ENCODE measurements around the gene IL9.

DNA sequence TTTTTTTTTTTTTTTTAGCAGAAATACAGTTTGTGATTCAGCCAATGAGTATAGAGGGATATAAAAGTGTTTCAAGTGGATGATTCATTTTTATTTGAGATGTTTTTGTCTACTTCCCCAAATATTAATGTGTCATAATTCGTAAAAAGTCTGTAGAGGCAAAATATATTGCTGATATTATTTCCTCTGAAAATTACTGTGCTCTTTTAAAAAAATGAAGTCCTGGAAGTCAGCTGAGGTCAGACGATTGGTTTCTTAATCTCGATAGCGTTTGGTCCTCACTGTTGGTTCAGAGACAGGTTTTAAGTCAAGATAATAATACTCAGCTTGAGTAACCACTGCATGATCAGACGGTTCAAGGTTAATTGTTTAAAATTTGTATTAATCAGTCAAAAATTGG lies 19.5 kb downstream of the IL9 start:
- TF ChIP-seq SP1 (IDR thresholded peaks at IDR 0.05) (no peak), HDGF (IDR thresholded peaks at IDR 0.05; ENCODE audit: borderline replicate concordance) (no peak), ARNT (IDR thresholded peaks at IDR 0.05) (no peak), FOXA1 (IDR thresholded peaks at IDR 0.05) (no peak), NFRKB (IDR thresholded peaks at IDR 0.05) (no peak), FOXK2 (IDR thresholded peaks at IDR 0.05) (no peak), BHLHE40 (IDR thresholded peaks at IDR 0.05; ENCODE audit: borderline replicate concordance) (no peak)
- TF ChIP-seq, protein P1, sequence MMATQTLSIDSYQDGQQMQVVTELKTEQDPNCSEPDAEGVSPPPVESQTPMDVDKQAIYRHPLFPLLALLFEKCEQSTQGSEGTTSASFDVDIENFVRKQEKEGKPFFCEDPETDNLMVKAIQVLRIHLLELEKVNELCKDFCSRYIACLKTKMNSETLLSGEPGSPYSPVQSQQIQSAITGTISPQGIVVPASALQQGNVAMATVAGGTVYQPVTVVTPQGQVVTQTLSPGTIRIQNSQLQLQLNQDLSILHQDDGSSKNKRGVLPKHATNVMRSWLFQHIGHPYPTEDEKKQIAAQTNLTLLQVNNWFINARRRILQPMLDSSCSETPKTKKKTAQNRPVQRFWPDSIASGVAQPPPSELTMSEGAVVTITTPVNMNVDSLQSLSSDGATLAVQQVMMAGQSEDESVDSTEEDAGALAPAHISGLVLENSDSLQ (IDR thresholded peaks at IDR 0.05): no peak
